Stimulated activated CD4-positive, alpha-beta T cell treated with anti-CD3 and anti-CD28 coated beads, Interleukin-4, amount 100 ng/mL, for 48 hours (primary cell): Measurements from ENCODE around the gene SLC38A9.
"Not testable (repeated sequence)": the region's sequence is repeated elsewhere in the genome, so short reads cannot be mapped to it uniquely, and the experiment has no call there.

Experiments used
- DNase-seq, 2 donors: peaks; one replicate each; pipeline ENCODE4 v3.0.0-alpha.2; 2020; ENCODE audit warnings: low read depth in 2 of 2

Gene SLC38A9

GRCh38 chr5:55712023-55712859 is at the start of gene SLC38A9:
Gene SLC38A9 (minus strand): TSS chr5:55712324. CDS start chr5:55697958, 14,366 bp downstream.
- DNase-seq: peak; percentile 88 to 93

- DNase-seq: not testable (repeated sequence)
These were observed 49.6 kb upstream of the SLC38A9 start for GRCh38 chr5:55761721-55762120.

GRCh38 chr5:55758714-55759113 is 46.6 kb upstream of the SLC38A9 start:
- no peak for DNase-seq

- no peak for DNase-seq
These were observed 46.1 kb upstream of the SLC38A9 start for GRCh38 chr5:55758231-55758630.

GRCh38 chr5:55750499-55750898 is 38.4 kb upstream of the SLC38A9 start:
- no peak for DNase-seq

- DNase-seq: no peak
These were observed 37.9 kb upstream of the SLC38A9 start for GRCh38 chr5:55750063-55750462.

GRCh38 chr5:55749387-55749786 is 37.3 kb upstream of the SLC38A9 start:
- DNase-seq: no peak

GRCh38 chr5:55747778-55748318 is 35.7 kb upstream of the SLC38A9 start:
- DNase-seq: no peak

- DNase-seq: no peak
These were observed 30.7 kb upstream of the SLC38A9 start for GRCh38 chr5:55742778-55743177.

GRCh38 chr5:55737793-55738192 is 25.7 kb upstream of the SLC38A9 start, which contains the start of gene DDX4:
Gene DDX4 (plus strand): TSS chr5:55738061. CDS start chr5:55738964, 903 bp downstream.
- no peak for DNase-seq

- no peak for DNase-seq
These were observed 22.5 kb upstream of the SLC38A9 start for GRCh38 chr5:55734658-55735057.

- DNase-seq: no peak
These were observed 20.5 kb upstream of the SLC38A9 start for GRCh38 chr5:55732585-55732984.

GRCh38 chr5:55731848-55732247 is 19.7 kb upstream of the SLC38A9 start:
- DNase-seq: no peak

GRCh38 chr5:55724281-55724680 is 12.2 kb upstream of the SLC38A9 start:
- no peak for DNase-seq

GRCh38 chr5:55720188-55720703 is 8.1 kb upstream of the SLC38A9 start:
- DNase-seq: no peak

GRCh38 chr5:55719026-55719425 is 6.9 kb upstream of the SLC38A9 start:
- not testable (repeated sequence) for DNase-seq

- no peak for DNase-seq
These were observed 3.5 kb upstream of the SLC38A9 start for GRCh38 chr5:55715519-55716078.

GRCh38 chr5:55714749-55715148 is 2.6 kb upstream of the SLC38A9 start:
- no peak for DNase-seq

- DNase-seq: no peak
These were observed 2.2 kb upstream of the SLC38A9 start for GRCh38 chr5:55714339-55714738.

GRCh38 chr5:55713871-55714270 is 1.7 kb upstream of the SLC38A9 start:
- DNase-seq: no peak

GRCh38 chr5:55711507-55712022 is 559 bp downstream of the SLC38A9 start:
- peak in 1 of 2 donors; percentile 4 for DNase-seq

- no peak for DNase-seq
These were observed 3.4 kb downstream of the SLC38A9 start for GRCh38 chr5:55708732-55709131.
